Measurements from ENCODE around the gene P2RY2.

- TF ChIP-seq POLR2A (IDR thresholded peaks at IDR 0.05; ENCODE audit: low read depth, low read length) (no peak), POLR2AphosphoS5 (IDR thresholded peaks at IDR 0.05; ENCODE audit: low read depth, low read length) (no peak), SPI1 (IDR thresholded peaks at IDR 0.05; ENCODE audit: low read depth, low read length) (no peak)
These were observed 14.3 kb upstream of the P2RY2 start for GRCh38 chr11:73203790-73204189.
